HCT116 (cell line): ENCODE data around the gene CEP97.

ENCODE experiments used
- CBX3 ChIP-seq: IDR thresholded peaks from 2 replicates; pipeline ENCODE4 v1.6.1; 2012; ENCODE audit warnings: low read depth
- CEBPB ChIP-seq: IDR thresholded peaks from 2 replicates; pipeline ENCODE4 v1.6.1; 2012; ENCODE audit warnings: low read depth
- CTCF ChIP-seq, 3 experiments: fragments of 200-600 bp in 1 of 3; sonication (generic) in 1 of 3; IDR thresholded peaks in 2 of 3; conservative IDR thresholded peaks in 1 of 3; 2 replicates each; pipeline ENCODE4 v1.5.1; 2012 to 2017; ENCODE audit warnings: low read depth in 2 of 3, low read length in 2 of 3, antibody characterized with exemption in 1 of 3, borderline replicate concordance in 1 of 3, control low read depth in 1 of 3, mild to moderate bottlenecking in 1 of 3, mixed read lengths in 1 of 3, mixed run types in 1 of 3, moderate library complexity in 1 of 3; ENCODE audit not compliant: insufficient read depth in 1 of 3
- EZH2 ChIP-seq: fragments of 200-600 bp; sonication (generic); IDR thresholded peaks from 2 replicates; pipeline ENCODE4 v1.6.1; 2017; ENCODE audit warnings: antibody characterized with exemption, mixed run types
- FOSL1 ChIP-seq: IDR thresholded peaks from 2 replicates; pipeline ENCODE4 v1.6.1; 2012; ENCODE audit warnings: low read depth
- JUND ChIP-seq: IDR thresholded peaks from 2 replicates; pipeline ENCODE4 v1.6.1; 2012
- POLR2A ChIP-seq: IDR thresholded peaks from 2 replicates; pipeline ENCODE4 v1.7.0; 2011; ENCODE audit warnings: borderline replicate concordance; ENCODE audit not compliant: insufficient read depth, insufficient read length; ENCODE audit errors: extremely low read depth
- POLR2AphosphoS5 ChIP-seq: IDR thresholded peaks from 2 replicates; pipeline ENCODE4 v1.6.1; 2011; ENCODE audit warnings: mild to moderate bottlenecking, low read depth, low read length, moderate library complexity
- REST ChIP-seq: IDR thresholded peaks from 2 replicates; pipeline ENCODE4 v1.6.1; 2012; ENCODE audit warnings: low read depth
- ZFX ChIP-seq: fragments of 450-650 bp; IDR thresholded peaks from 2 replicates; pipeline ENCODE4 v1.6.1; 2017

- TF ChIP-seq CTCF (IDR thresholded peaks at IDR 0.05 in 2 of 3, conservative IDR thresholded peaks at IDR 0.05 in 1 of 3; ENCODE audit: borderline replicate concordance in 1 of 3, insufficient read depth in 1 of 3, low read depth in 2 of 3, low read length in 2 of 3) (no peak), POLR2AphosphoS5 (no peak), JUND (no peak), REST (no peak), CBX3 (no peak), POLR2A (no peak), ZFX (no peak), FOSL1 (no peak), CEBPB (no peak), EZH2 (no peak)
Measured at GRCh38 chr3:101812895-101813294, 88.5 kb downstream of the CEP97 start.
